GM19043 (cell line): ENCODE data around the gene DNAJC28.
"Not testable (repeated sequence)": the region's sequence is repeated elsewhere in the genome, so short reads cannot be mapped to it uniquely, and the experiment has no call there.

Experiments
- ATAC-seq: cut with Tn5 transposase; IDR thresholded peaks from one replicate; pipeline ENCODE4 v1.9.1; 2021; ENCODE audit warnings: low read depth; ENCODE audit not compliant: unreplicated experiment

Gene DNAJC28

GRCh38 chr21:33481314-33481943 lies 10.1 kb downstream of the DNAJC28 start:
- ATAC-seq = no peak

DNA sequence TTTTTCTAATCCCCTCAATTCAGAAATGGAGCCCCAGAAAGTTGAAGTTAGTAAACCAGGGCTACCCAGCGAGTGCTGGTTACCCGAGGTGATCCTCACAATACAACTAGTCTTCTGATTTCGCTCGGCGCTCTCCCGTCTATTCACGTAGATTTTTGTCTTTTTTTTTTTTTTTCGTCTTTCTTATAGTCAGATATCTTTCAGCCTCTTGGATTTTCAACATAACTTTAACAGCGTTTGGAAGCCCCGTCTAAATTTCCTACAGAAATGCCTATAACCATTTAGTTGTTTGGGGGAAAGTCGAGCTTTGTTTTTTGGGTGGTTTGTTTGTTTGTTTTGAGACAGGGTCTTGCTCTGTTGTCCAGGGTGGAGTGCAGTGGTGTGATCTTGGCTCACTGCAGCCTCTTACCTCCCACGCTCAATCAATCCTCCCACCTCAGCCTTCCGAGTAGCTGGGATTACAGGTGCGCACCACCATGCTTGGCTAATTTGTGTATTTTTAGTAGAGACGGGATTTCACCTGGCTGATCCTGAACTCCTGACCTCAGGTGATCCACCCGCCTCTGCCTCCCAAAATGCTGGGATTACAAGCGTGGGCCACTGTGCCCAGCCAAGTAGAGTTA lies 10.9 kb downstream of the DNAJC28 start:
- no peak for ATAC-seq

- ATAC-seq = peak; percentile 83
These were observed 11.6 kb downstream of the DNAJC28 start, which contains the start of gene TMEM50B for GRCh38 chr21:33479679-33480480. Gene TMEM50B, minus strand, starts transcription at chr21:33479974. Its CDS starts 11,089 bp downstream, at chr21:33468885.

DNA sequence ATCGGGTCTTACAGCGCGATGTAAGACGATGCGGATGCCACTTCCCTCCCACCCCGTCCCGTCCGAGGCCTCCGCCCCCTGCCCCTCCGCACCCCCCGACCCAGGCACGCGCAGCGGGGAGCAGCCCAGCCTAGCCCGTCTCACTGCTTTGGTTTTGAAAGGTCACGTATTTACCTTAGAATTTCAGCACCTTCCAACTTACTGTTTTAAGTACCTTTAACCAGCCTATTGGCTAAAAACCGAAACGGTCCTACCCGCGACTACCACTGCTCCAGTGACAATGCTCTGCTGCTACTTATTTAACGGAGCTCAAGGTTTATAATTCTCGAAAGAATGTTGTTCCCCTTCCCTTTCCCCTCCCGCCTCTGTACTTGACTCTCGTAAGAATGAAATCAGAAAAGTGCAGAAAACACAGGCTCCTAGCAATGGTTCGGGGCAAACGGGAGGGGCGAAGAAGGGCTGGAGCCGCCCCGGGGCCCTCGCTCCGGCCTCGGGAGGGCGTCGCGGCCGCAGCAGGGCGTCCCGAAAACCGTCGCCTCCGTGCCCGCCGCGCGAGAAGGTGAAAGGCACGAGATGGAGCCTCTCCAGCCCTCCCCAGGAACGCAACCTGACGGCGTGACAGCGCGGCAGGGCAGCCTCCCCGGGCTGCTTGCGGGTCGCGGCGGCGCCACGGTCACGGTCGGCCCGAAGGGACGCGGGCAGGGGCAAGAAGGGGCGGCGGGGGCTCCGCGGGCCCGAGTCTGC lies 12.4 kb downstream of the DNAJC28 start:
- ATAC-seq = peak; percentile 3

- ATAC-seq = no peak
These were observed 13.3 kb downstream of the DNAJC28 start for GRCh38 chr21:33478182-33478581.

GRCh38 chr21:33477066-33477465 lies 14.4 kb downstream of the DNAJC28 start:
- no peak for ATAC-seq

DNA sequence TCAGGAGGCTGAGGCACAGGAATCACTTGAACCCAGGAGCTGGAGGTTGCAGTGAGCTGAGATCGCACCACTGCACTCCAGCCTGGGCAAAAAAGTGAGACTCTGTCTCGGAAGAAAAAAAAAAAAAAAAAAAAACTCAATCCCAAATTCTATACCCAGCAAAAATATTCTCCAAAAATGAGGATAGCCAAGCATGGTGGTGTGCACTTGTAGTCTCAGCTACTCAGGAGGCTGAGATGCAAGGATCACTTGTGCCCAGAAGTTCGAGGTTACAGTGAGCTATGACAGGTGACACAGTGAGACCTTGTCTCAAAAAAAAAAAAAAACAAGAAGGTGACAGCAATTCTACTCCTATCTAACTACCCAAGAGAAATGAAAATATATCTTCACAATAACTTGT lies 18.2 kb downstream of the DNAJC28 start:
- no peak for ATAC-seq

DNA sequence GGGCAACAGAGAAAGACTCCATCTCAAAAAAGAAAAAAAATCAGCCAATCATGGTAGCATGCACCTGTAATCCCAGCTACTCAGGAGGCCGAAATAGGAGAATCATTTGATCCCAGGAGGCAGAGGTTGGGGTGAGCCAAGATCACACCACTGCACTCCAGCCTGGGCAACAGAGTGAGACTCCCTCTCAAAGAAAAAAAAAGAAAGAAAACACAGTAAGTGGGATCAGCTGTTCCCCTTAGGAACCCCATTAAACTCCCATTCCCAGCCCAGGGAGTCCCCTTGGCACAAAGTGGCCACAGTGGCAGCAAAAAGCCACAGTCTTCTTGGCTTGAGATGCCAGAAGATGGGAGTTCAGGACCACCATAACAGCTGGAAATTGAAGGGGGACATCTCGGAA lies 20.8 kb downstream of the DNAJC28 start:
- ATAC-seq = no peak

GRCh38 chr21:33469183-33469582 lies 22.3 kb downstream of the DNAJC28 start:
- not testable (repeated sequence) for ATAC-seq

GRCh38 chr21:33461538-33462250 lies 29.8 kb downstream of the DNAJC28 start:
- ATAC-seq = no peak

GRCh38 chr21:33458861-33459260 lies 32.7 kb downstream of the DNAJC28 start:
- no peak for ATAC-seq

DNA sequence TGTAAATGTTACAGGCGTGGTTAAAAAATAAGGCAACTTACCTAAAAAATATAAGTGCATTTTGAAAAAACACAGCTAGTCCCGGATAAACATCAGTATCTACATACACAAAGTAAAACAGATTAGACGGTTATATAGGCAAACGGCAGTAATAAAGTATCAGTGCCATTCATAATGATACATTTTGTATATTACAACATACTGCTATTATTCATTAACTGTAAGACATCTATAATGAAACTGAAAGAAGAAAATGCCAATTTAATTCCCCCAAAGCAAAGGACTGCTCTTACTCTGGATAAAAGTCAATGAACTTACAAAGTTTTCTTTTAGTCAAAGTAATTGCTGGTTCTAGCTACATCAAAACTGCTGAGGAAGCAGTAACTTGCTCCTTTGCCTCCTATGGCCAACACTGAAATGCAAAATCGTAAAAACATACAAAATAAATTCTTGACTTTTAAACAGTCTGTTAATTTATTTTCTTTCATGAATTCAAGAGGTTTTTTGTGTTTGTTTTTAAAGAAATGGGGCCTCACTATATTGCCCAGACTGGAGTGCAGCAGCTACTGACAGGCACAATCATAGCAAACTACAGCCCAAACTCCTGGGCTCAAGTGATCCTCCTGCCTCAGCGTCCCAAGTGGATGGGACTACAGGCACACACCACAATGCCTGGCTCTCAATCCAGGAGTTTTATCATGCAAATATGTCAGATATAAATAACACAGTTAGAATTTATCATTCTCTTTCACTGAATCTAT lies 35.6 kb downstream of the DNAJC28 start:
- no peak for ATAC-seq

DNA sequence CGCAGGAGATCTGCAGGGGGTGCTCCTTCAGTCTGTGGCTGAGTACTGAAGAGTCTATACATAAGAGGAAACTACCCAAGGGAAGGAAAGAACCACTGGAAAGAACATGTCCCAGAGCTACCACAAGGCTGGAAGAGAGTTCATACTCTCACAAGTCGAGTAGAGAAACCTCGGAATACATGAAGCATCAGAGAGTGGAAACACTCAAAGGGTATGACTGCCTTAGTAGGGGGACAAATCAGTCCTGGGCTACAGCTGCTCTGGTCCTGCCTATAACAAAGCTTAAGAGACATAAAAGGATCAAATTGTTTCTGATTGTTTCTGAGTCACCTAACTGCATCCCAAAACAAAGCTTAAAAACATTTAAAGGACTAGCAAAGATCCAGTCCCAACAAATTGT lies 39.2 kb downstream of the DNAJC28 start:
- ATAC-seq = no peak

GRCh38 chr21:33451634-33452071 lies 39.9 kb downstream of the DNAJC28 start:
- no peak for ATAC-seq

GRCh38 chr21:33449616-33450015 lies 41.9 kb downstream of the DNAJC28 start:
- ATAC-seq = no peak

DNA sequence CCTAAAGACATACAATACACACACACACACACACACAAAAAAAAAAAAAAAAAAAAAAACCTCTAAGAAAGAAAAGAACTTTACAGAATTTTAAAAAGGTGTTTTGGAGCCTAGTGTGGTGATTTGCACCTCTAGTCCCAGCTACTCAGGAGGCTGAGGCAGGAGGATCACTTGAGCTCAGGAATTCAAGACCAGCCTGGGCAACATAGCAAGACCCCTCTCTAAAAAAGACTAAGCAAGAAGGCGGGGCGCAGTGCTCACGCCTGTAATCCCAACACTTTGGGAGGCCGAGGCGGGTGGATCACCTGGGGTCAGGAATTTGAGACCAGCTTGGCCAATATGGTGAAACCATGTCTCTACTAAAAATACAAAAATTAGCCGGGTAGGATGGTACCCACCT lies 44.9 kb downstream of the DNAJC28 start:
- ATAC-seq = not testable (repeated sequence)

DNA sequence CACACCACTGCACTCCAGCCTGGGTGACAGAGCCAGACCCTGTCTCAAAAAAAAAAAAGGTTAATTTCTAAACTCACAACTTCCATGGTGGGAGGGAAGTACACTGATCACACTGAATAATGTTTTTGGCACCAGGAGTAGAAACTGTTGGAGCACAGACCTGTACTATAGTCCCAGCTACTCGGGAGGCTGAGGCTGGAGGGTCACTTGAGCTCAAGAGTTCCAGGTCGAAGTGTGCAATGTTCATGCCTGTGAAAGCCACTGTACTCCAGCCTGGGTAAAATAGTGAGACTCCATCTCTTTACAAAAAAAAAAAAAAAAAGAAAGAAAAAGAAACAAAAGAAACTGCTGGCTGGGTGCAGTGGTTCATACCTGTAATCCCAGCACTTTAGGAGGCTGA lies 47.0 kb downstream of the DNAJC28 start:
- no peak for ATAC-seq

GRCh38 chr21:33443194-33443593 lies 48.3 kb downstream of the DNAJC28 start:
- ATAC-seq = no peak
